Thoracic aorta (tissue), 2 donors: ENCODE data around the gene ZNF761. TPM values are rescaled to one million over a fixed set of nuclear protein-coding genes. Genes with fewer than 3 reads are reported as not detected.
"Not testable (repeated sequence)": the region's sequence is repeated elsewhere in the genome, so short reads cannot be mapped to it uniquely, and the experiment has no call there.

Experiments used
- ATAC-seq: fragments of 150-250 bp; one replicate; pipeline ENCODE4 v1.8.0; 2017; ENCODE audit warnings: low read depth; ENCODE audit not compliant: insufficient number of reproducible peaks, low FRiP score
- DNase-seq: peaks from one replicate; pipeline ENCODE4 v3.0.0-alpha.2; 2020; ENCODE audit warnings: low spot score
- H3K27ac ChIP-seq, 2 donors: fragments of 200-600 bp; sonication (generic); 1 replicate in 1 of 2; 2 replicates in 1 of 2; pipeline ENCODE4 v1.5.1; 2016; ENCODE audit warnings: mild to moderate bottlenecking in 2 of 2, moderate library complexity in 2 of 2
- H3K27me3 ChIP-seq: fragments of 200-600 bp; sonication (generic); replicated peaks from 2 replicates; pipeline ENCODE4 v1.6.0; 2016; ENCODE audit warnings: mild to moderate bottlenecking; ENCODE audit not compliant: insufficient read depth
- H3K36me3 ChIP-seq: fragments of 200-600 bp; sonication (generic); one replicate; pipeline ENCODE4 v1.5.1; 2016
- H3K4me1 ChIP-seq, 2 donors: fragments of 200-600 bp; sonication (generic); 1 replicate in 1 of 2; 2 replicates in 1 of 2; pipeline versions ENCODE4 v1.5.1 to v1.6.0; 2016; ENCODE audit warnings: low read depth in 2 of 2, mild to moderate bottlenecking in 1 of 2; ENCODE audit not compliant: control insufficient read depth in 1 of 2
- H3K4me3 ChIP-seq: fragments of 200-600 bp; sonication (generic); 2 replicates; pipeline ENCODE4 v1.5.1; 2016; ENCODE audit warnings: mild to moderate bottlenecking
- H3K9me3 ChIP-seq: fragments of 200-600 bp; sonication (generic); 2 replicates; pipeline ENCODE4 v1.5.1; 2016
- CTCF ChIP-seq: fragments of 200-600 bp; sonication (generic); IDR thresholded peaks from one replicate; pipeline ENCODE4 v1.5.1; 2019; ENCODE audit warnings: antibody characterized with exemption
- total RNA-seq, 2 donors: library from RNA; depleted of rRNA; stranded (reverse); fragments of >200 nt; gene quantifications; one replicate each; pipeline versions ENCODE4 v1.1.0 to v1.2.3, GENCODE V29; 2016

Gene ZNF761
- total RNA-seq, 2 donors from 2014 or later, result 14.0 to 16.8 TPM

GRCh38 chr19:53471916-53472315, 40.1 kb downstream of the ZNF761 start:
- Histone ChIP-seq H3K27me3 (no peaks in the 10 kb centered on the region), H3K4me3 (no peak overlapping the region), H3K36me3 (peaks cover 6% of the 10 kb centered on the region), H3K4me1 (peaks cover 1 to 7% of the 10 kb centered on the region in 2 donors), H3K27ac (no peak overlapping the region), H3K9me3 (peaks cover 9% of the 10 kb centered on the region)
- no peak for DNase-seq
- ATAC-seq, result no peak
- TF ChIP-seq CTCF, result no peak

GRCh38 chr19:53474832-53475231, 43.0 kb downstream of the ZNF761 start:
- H3K27ac ChIP-seq, DNase-seq, H3K4me1 ChIP-seq, H3K4me3 ChIP-seq, ATAC-seq, H3K27me3 ChIP-seq: not testable (repeated sequence)
- Histone ChIP-seq H3K9me3 (peaks cover 18% of the 10 kb centered on the region), H3K36me3 (peaks cover 23% of the 10 kb centered on the region)

GRCh38 chr19:53475470-53475869, 43.7 kb downstream of the ZNF761 start:
- peaks cover 27% of the 10 kb centered on the region for H3K36me3 ChIP-seq
- ATAC-seq, result not testable (repeated sequence)

GRCh38 chr19:53483751-53484150, 52.0 kb downstream of the ZNF761 start:
- DNase-seq, H3K4me3 ChIP-seq, ATAC-seq, H3K4me1 ChIP-seq, H3K27ac ChIP-seq, H3K27me3 ChIP-seq: not testable (repeated sequence)
- Histone ChIP-seq H3K36me3 (peaks cover 55% of the 10 kb centered on the region), H3K9me3 (peaks cover 61% of the 10 kb centered on the region)

More at GRCh38 chr19:53475470-53475869, 43.7 kb downstream of the ZNF761 start:
- H3K4me1 ChIP-seq, H3K27ac ChIP-seq, H3K27me3 ChIP-seq, H3K4me3 ChIP-seq, DNase-seq: not testable (repeated sequence)
- peaks cover 24% of the 10 kb centered on the region for H3K9me3 ChIP-seq

GRCh38 chr19:53485046-53486004, 53.5 kb downstream of the ZNF761 start:
- DNase-seq, result no peak
- peaks cover 66% of the 10 kb centered on the region for H3K9me3 ChIP-seq
- peaks cover 61% of the 10 kb centered on the region for H3K36me3 ChIP-seq
- no peaks in the 10 kb centered on the region for H3K4me1 ChIP-seq
- no peak for ATAC-seq
- no peak for TF ChIP-seq CTCF
- H3K27me3 ChIP-seq, result no peaks in the 10 kb centered on the region
- no peak overlapping the region for H3K4me3 ChIP-seq
- H3K27ac ChIP-seq, result no peak overlapping the region

- Histone ChIP-seq H3K27me3 (no peaks in the 10 kb centered on the region), H3K4me3 (no peak overlapping the region), H3K36me3 (peaks cover 45% of the 10 kb centered on the region), H3K9me3 (peaks cover 90% of the 10 kb centered on the region), H3K27ac (no peak overlapping the region), H3K4me1 (no peaks in the 10 kb centered on the region)
- no peak for TF ChIP-seq CTCF
- no peak for DNase-seq
- no peak for ATAC-seq
These were observed 60.4 kb downstream of the ZNF761 start for GRCh38 chr19:53492153-53492552.

- DNase-seq, ATAC-seq, H3K27ac ChIP-seq, H3K27me3 ChIP-seq, H3K4me1 ChIP-seq, H3K4me3 ChIP-seq, H3K36me3 ChIP-seq: not testable (repeated sequence)
- peaks cover 38% of the 10 kb centered on the region for H3K9me3 ChIP-seq
These were observed 65.7 kb downstream of the ZNF761 start for GRCh38 chr19:53497311-53498023.

GRCh38 chr19:53498024-53498395, 66.2 kb downstream of the ZNF761 start:
- not testable (repeated sequence) for H3K36me3 ChIP-seq, DNase-seq, ATAC-seq, H3K4me1 ChIP-seq, H3K27me3 ChIP-seq, H3K4me3 ChIP-seq, H3K27ac ChIP-seq
- peaks cover 32% of the 10 kb centered on the region for H3K9me3 ChIP-seq

- H3K27ac ChIP-seq, ATAC-seq, H3K9me3 ChIP-seq, H3K4me1 ChIP-seq, H3K36me3 ChIP-seq, H3K4me3 ChIP-seq, DNase-seq, H3K27me3 ChIP-seq: not testable (repeated sequence)
These were observed 71.4 kb downstream of the ZNF761 start for GRCh38 chr19:53503151-53503550.
